Measurements from ENCODE around the gene ANAPC7. TPM values are rescaled to one million over a fixed set of nuclear protein-coding genes. Genes with fewer than 3 reads are reported as not detected.
"Not testable (repeated sequence)": the region's sequence is repeated elsewhere in the genome, so short reads cannot be mapped to it uniquely, and the experiment has no call there.

The ANAPC7 gene, protein sequence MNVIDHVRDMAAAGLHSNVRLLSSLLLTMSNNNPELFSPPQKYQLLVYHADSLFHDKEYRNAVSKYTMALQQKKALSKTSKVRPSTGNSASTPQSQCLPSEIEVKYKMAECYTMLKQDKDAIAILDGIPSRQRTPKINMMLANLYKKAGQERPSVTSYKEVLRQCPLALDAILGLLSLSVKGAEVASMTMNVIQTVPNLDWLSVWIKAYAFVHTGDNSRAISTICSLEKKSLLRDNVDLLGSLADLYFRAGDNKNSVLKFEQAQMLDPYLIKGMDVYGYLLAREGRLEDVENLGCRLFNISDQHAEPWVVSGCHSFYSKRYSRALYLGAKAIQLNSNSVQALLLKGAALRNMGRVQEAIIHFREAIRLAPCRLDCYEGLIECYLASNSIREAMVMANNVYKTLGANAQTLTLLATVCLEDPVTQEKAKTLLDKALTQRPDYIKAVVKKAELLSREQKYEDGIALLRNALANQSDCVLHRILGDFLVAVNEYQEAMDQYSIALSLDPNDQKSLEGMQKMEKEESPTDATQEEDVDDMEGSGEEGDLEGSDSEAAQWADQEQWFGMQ
- 40.0 and 45.3 TPM in 2 replicates for total RNA-seq (2014; rRNA removed; shearing (Covaris generic))

GRCh38 chr12:110403146-110403975, at the start of gene ANAPC7:
TSS of gene ANAPC7 (minus strand) at chr12:110403708. CDS start at chr12:110403627, 81 bp downstream.
- peak; percentile 83 for DNase-seq (ENCODE audit: low read depth)

- no peak for DNase-seq (ENCODE audit: low read depth)
Observed at GRCh38 chr12:110451263-110451662, 47.8 kb upstream of the ANAPC7 start.

GRCh38 chr12:110449799-110450497, 46.4 kb upstream of the ANAPC7 start, which contains the start of gene ARPC3:
TSS of gene ARPC3 (minus strand) at chr12:110450337. CDS start at chr12:110450260, 77 bp downstream.
- DNase-seq (ENCODE audit: low read depth) = peak; percentile 91

DNA sequence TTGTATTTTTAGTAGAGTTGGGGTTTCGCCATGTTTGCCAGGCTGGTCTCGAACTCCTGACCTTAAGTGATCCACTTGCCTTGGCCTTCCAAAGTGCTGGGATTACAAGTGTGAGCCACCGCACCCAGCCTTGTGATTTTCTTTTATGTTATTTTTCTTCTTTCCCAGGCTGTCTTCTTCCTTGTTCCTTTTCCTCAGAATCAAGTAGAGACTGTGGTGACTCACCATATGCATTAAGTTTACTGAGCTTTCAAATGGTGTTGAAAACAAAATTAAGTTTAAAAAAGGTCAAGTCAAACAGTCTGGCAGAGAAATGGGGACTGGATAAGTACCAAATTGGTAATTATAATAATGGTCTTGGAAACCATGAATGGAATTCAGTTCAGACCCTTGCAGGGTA, 40.9 kb upstream of the ANAPC7 start:
- DNase-seq (ENCODE audit: low read depth) = no peak

- no peak for DNase-seq (ENCODE audit: low read depth)
Observed at GRCh38 chr12:110436231-110436630, 32.7 kb upstream of the ANAPC7 start.

GRCh38 chr12:110431957-110432587, 28.6 kb upstream of the ANAPC7 start:
- no peak for DNase-seq (ENCODE audit: low read depth)

DNA sequence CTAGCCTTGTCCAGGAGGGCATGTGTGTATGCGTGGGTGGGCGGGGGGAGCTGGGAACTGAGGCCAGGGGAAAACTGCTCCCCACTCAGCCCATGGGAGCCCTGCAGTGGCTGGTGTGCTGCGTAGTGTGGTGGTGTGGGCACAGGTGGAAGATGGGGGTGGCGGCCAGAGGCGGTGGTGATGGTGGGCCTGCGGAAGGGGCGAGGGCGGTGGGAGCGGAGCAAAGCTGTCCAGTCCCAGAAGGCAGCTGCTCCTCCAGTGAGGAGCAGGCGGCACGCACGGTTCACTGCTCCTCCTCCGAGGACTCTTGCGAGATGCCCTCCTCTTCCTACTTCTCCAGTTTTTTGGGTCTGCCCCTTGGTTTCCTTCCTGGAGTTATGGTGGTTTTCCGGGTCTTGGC, 26.2 kb upstream of the ANAPC7 start:
- DNase-seq (ENCODE audit: low read depth) = not testable (repeated sequence)

- DNase-seq (ENCODE audit: low read depth) = peak; percentile 13
Observed at GRCh38 chr12:110426406-110426805, 22.9 kb upstream of the ANAPC7 start.

DNA sequence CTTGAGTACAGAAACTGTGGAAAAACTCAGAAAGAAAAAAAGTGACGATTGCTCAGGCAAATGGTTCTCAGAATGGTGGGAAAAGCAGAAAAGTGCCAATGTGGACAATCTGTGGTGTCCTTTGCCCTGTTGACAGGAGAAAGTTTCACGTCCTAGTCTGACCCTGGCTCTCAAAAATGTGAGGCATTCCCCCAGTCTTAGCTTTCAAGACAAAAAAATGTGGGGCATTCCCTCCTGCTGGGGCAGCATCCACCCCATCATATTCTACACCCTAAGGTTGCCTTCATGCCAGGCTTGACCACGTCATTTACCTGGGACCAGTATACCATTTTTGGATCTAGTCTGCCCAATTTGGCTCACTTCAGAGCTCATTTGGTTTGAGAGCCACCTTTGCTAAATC, 20.7 kb upstream of the ANAPC7 start:
- no peak for DNase-seq (ENCODE audit: low read depth)

DNA sequence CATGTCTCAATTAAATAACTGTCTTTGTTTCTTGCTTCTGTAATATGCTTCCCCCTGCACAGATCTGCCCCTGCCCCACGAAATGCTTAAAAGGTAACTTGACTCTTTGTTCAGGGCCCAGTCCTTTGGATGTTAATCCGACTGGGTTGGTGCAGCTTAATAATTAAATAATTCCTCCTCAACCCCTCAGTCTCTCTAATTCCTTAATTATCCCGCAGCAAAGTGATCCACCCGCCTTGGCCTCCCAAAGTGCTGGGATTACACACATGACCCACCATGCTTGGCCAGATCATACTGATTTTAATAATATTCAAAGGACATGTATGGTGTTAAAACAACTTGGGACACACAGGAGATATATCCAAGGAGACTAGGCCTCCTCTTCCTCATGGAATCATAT, 18.2 kb upstream of the ANAPC7 start:
- no peak for DNase-seq (ENCODE audit: low read depth)

DNA sequence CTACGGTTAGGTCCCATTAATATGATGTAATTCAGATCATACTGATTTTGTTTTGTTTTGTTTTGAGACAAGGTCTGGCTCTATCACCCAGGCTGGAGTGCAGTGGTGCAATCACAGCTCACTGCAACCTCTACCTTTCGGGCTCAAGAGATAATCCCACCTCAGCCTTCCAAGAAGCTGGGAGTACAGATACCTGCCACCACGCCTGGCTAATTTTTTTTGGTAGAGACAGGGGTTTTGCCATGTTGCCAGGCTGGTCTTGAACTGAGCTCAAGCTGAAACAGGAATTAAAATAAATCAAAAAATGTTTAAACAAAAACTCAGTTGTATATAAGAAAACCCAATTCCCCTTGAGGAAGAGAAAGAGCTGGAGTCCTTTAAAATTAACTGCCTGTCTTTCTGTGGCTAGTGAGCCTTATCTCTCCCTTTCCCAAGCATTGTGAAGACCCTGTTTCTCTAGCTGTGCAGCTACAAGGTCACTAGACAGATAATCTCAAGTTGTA, 17.7 kb upstream of the ANAPC7 start:
- DNase-seq (ENCODE audit: low read depth) = no peak

DNA sequence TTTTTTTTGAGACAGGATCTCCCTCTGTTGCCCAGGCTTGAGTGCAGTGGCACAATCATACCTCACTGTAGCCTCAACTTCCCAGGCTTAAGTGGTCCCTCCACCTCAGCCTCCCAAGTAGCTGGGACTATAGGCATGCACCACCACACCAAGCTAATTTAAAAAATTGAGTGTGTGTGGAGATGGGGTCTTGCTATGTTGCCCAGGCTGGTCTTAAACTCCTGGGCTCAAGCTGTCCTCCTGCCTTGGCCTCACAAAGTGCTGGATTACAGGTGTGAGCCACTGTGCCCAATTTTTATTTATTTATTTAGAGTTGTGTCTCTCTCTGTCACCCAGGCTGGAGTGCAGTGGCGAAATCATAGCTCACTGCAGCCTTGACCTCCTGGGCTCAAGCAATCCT, 17.1 kb upstream of the ANAPC7 start:
- not testable (repeated sequence) for DNase-seq (ENCODE audit: low read depth)

DNA sequence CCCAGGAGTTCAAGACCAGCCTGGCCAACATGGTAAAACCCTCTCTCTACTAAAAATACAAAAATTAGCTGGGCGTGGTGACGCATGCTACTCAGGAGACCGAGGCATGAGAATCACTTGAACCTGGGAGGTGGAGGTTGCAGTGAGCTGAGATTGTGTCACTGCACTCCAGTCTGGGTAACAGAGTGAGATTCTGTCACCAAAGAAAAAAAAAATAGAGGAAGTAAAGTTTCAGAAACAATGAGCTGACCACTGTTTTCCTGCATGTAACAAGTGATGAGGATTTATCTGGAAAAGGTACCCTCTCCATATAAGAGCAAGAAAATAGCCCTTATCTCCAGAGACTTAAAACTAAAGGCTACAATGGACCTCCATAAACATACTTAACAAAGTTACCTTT, 13.6 kb upstream of the ANAPC7 start:
- not testable (repeated sequence) for DNase-seq (ENCODE audit: low read depth)

- not testable (repeated sequence) for DNase-seq (ENCODE audit: low read depth)
Observed at GRCh38 chr12:110410086-110410485, 6.6 kb upstream of the ANAPC7 start.

- not testable (repeated sequence) for DNase-seq (ENCODE audit: low read depth)
Observed at GRCh38 chr12:110405126-110405662, 1.7 kb upstream of the ANAPC7 start.

DNA sequence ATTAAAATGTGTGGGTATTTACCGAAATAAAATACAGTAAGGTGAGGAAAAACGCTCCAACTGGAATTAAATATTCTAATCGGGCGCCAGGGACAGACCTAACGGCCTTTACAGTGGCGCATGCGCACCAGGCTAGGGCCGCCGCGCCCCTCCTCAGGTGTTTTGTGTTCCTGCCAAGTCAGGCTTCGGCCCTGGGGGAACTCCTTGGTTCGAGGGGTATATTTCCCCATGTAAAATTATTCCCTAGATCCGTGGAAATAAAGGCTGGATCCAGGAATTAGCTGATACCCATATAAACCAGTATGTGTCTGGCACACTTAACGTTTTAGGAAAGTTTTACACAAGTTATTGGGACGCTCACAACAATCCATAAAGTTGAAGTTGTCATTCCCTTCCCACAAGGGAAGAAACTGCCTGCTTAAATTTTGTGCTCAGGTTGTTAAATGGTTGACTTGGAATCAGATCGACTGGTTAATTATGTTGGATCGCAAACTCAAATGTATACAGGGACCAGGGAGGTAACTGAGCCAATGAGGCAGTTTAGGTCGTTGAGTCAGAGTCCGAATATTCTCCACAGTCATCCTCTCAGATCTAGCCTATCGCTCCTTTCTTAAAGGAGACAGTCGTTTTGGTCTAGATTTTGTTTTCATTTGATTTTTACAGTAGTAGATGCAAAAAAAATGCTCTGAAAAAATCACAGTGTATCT, 621 bp upstream of the ANAPC7 start:
- DNase-seq (ENCODE audit: low read depth) = peak; percentile 60

DNA sequence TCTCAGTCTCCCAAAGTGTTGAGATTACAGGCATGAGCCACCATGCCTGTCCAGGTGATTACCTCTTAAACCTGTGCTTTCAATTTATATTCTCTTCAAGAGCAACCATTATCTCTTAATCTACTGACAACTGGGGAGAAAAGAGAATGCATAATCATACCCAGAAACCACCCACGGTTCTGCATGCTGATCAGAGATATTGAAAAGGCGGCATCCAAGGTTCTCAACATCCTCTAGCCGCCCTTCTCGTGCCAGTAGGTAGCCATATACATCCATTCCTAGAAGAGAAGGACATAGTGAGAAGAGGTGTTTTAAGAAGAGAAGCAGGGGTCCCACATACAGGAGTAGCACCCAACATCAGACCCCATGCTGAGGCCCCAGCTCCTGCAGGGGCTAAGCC, 20.8 kb downstream of the ANAPC7 start:
- DNase-seq (ENCODE audit: low read depth) = no peak

DNA sequence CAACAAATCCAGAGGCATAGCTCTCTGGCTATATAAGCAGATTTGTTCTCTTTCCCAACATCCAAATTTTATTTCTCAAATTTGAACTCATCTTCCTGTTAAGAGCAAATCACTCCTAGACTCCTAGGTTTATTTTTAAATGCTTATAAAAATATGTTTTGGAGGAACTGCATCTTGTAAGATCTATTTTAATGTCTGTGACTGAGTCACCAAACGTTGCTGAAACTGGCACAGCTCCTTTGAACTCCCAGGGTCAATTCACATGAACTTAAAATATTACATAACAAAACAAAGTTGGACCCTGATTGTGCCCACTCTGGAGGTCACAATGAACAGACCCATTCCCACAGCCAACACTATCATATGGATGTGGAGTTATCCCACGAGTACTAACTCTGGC, 23.9 kb downstream of the ANAPC7 start:
- DNase-seq (ENCODE audit: low read depth) = no peak

DNA sequence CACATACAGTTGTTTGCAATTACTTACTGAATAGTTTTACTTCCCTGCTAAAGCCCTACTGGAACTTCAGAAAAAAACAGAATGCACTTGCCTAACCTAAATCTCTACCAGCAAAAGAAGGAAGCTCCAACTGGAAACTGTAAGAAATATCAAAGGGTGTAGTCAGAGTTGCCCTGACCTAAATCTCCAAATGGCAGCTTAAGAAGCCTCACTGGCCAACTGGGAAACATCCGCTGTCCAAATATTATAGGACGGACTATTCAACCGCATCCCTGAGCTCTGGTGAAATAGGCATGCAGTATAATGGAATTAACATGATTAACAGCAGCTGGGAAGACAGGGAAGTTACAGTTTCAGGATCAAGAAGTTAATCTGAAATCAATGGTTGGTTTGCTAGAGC, 24.3 kb downstream of the ANAPC7 start:
- no peak for DNase-seq (ENCODE audit: low read depth)

All from RPMI7951 (cell line).